ENCODE results near the gene PAPOLA. TPM values are rescaled to one million over a fixed set of nuclear protein-coding genes. Genes with fewer than 3 reads are reported as not detected.

The PAPOLA gene
- total and polyA plus RNA-seq, 12 donors: 63.0 to 159 (median 110) TPM

DNA sequence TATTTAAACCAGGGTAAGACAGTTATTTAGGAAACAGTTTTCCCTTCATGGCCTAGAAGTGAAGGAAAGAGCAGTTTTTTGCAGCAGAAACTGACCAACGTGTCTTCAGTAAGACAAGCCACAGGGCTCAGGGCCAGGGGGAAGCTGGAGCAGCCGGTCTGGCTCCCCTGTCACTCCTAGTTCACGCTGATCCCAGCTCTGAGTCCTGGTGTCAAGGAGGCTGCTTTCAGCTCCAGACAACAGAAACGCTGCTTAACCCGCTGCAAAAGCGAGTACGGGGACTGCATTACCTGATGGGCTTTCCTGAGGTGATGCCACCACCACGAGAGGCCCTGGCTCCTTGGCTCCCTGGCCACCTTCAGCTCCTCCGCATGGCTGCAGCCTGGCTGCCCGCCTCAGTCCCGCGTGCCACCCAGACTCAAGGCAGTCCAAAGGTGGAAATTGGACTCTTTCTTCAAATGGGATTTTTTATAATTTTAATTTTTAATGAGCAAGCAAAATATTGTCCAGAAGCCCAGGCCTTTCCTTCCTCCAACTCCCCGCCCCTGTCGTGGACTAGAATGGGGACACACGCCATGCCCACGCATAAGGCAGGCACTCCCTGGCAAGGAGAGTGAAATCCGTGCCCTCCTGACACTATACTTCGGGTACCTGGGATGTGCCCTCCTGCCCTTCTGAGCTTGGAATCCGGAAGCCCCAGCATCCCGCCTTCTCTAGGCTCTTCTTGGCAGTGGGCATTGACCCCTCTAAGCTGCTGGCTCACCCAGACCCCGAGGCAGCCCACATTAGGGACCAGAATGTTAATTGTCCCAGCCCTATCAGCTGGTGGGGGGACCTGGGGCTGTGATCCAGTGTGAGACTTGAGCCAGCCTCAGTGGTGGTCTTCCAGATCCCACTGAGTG is 85.0 kb downstream of the PAPOLA start:
- Histone ChIP-seq H3K27ac (no peak overlapping the region), H3K27me3 (peaks cover 0 to 58% (median 43%) of the 10 kb centered on the region in 7 donors), H3K4me3 (no peak overlapping the region), H3K36me3 (no peaks in the 10 kb centered on the region), H3K4me1 (peaks cover 0 to 10% (median 0%) of the 10 kb centered on the region in 9 donors), H3K9me3 (no peaks in the 10 kb centered on the region)
- ATAC-seq: no peak
- WGBS, 2 donors: 76 to 79% methylated on average over 21 of the region's 21 CpGs
- intact Hi-C loops (cut with DNase I): loop anchor here in 2 of 10 donors (10.0 kb wide), 2 partner anchors 148 to 158 kb away; no protein-coding TSS in a partner anchor
- TF ChIP-seq, protein P1, sequence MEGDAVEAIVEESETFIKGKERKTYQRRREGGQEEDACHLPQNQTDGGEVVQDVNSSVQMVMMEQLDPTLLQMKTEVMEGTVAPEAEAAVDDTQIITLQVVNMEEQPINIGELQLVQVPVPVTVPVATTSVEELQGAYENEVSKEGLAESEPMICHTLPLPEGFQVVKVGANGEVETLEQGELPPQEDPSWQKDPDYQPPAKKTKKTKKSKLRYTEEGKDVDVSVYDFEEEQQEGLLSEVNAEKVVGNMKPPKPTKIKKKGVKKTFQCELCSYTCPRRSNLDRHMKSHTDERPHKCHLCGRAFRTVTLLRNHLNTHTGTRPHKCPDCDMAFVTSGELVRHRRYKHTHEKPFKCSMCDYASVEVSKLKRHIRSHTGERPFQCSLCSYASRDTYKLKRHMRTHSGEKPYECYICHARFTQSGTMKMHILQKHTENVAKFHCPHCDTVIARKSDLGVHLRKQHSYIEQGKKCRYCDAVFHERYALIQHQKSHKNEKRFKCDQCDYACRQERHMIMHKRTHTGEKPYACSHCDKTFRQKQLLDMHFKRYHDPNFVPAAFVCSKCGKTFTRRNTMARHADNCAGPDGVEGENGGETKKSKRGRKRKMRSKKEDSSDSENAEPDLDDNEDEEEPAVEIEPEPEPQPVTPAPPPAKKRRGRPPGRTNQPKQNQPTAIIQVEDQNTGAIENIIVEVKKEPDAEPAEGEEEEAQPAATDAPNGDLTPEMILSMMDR (IDR thresholded peaks at IDR 0.05): no peak
- no peak for DNase-seq

DNA sequence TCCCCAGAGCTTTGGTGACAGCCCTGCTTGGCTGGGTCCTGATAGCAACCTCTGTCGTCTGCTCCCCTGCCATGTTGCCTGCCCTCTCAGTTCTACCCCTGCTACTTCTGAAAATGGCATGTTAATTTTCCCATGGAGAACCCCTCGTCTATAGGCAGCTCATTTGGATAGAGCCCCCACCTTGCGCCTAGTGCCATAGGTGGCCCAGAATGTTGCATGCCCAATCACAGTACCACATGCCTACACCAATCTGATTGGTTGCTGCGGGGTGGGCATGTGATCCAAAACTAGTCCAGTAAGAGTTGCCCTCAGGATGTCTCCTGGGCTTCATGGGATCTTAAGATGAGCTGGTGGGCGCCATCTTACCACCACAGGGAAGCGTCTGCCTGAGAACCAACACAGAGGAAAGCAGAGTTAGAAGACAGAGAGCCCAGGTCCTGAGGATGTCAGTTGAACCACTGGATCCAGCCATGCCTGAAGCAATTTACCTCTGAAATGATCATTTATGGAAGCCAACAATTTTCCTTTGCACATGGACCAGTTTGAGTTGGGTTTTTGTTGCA is 85.7 kb downstream of the PAPOLA start:
- WGBS, 2 donors: 95 to 96% methylated on average over 6 of the region's 6 CpGs
- no peaks in the 10 kb centered on the region for H3K36me3 ChIP-seq
- H3K4me3 ChIP-seq: no peak overlapping the region
- peaks cover 4 to 65% (median 50%) of the 10 kb centered on the region in 7 donors for H3K27me3 ChIP-seq
- ATAC-seq (no peak), DNase-seq (no peak)
- intact Hi-C loops (cut with DNase I): loop anchor here in 2 of 10 donors (10.0 kb wide), 2 partner anchors 147 to 157 kb away; no protein-coding TSS in a partner anchor
- no peaks in the 10 kb centered on the region for H3K9me3 ChIP-seq
- H3K27ac ChIP-seq: no peak overlapping the region
- peaks cover 3 to 17% (median 7%) of the 10 kb centered on the region in 9 donors for H3K4me1 ChIP-seq
- TF ChIP-seq, protein P1 (IDR thresholded peaks at IDR 0.05): no peak

DNA sequence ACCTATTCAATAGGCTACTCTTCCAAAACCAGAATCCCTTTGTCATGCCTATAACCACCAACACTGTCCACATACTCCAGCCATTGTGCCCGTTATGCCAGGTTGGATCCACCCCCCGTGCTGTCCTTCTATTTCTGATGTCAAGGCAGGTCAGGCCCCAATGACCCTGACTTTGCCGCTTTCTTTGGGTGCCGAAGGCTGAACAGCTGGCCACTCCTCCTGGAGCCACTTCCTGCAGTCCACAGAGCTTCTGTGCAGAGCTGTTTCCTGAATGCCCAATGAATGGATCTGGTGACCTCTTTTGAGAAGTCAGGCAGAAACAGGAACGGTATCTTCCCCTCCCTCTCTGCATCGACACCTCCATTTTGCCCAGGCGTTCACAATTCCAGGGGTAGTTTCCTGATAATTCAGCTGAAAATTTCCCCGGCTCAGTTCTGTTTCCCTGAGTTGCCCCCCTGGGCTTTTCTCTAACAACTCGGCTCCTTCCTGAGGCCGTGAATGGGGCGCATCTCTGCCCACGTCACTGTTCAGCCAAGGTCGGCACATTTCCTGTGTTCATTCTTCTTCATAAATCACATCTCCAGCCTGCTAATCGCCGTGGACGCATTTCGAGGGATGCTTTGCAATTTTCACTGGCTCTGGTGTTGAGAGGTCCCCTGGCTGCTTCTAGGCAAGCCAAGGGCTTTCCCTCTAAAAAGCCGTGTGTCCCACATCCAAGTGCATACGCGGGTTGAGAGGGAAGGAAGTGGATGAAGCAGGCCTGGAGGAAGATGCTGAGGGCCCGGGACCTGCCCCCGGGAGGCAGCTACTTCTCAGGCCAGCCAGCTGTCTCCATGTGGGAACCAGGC is 86.5 kb downstream of the PAPOLA start:
- WGBS, 2 donors: 46 to 61% methylated on average over 22 of the region's 22 CpGs
- H3K36me3 ChIP-seq: no peaks in the 10 kb centered on the region
- intact Hi-C loops (cut with DNase I): loop anchor here in 2 of 10 donors (10.0 kb wide), 2 partner anchors 146 to 156 kb away; no protein-coding TSS in a partner anchor
- DNase-seq (no peak), ATAC-seq (peak in 3 of 8 donors; percentile 29 to 41 (median 36))
- no peak overlapping the region for H3K27ac ChIP-seq
- TF ChIP-seq, protein P1 (IDR thresholded peaks at IDR 0.05): no peak
- H3K4me1 ChIP-seq: peaks cover 4 to 20% (median 9%) of the 10 kb centered on the region in 9 donors
- H3K9me3 ChIP-seq: no peaks in the 10 kb centered on the region
- peaks cover 7 to 72% (median 56%) of the 10 kb centered on the region in 7 donors for H3K27me3 ChIP-seq
- H3K4me3 ChIP-seq: no peak overlapping the region
